Trophoblast cell (in vitro differentiated cells and primary cell): ENCODE results near the gene HPDL.

Experiments
- DNase-seq, 2 donors: peaks; one replicate each; pipeline ENCODE4 v3.0.0-alpha.2; 2016
- H2AFZ ChIP-seq: 2 replicates; pipeline ENCODE4 v1.6.1; 2013; ENCODE audit warnings: low read length, moderate library complexity, mild to moderate bottlenecking; ENCODE audit not compliant: insufficient read depth, poor library complexity
- H2AK5ac ChIP-seq: 2 replicates; pipeline ENCODE4 v1.6.1; 2013; ENCODE audit warnings: mild to moderate bottlenecking, low read length
- H2BK120ac ChIP-seq: 2 replicates; pipeline ENCODE4 v1.6.1; 2013; ENCODE audit warnings: low read length, mild to moderate bottlenecking, moderate library complexity; ENCODE audit not compliant: insufficient read depth, poor library complexity
- H2BK12ac ChIP-seq: 2 replicates; pipeline ENCODE4 v1.6.1; 2013; ENCODE audit warnings: mild to moderate bottlenecking, low read length, moderate library complexity
- H2BK5ac ChIP-seq: 2 replicates; pipeline ENCODE4 v1.6.1; 2013; ENCODE audit warnings: low read length, low read depth, moderate library complexity, mild to moderate bottlenecking; ENCODE audit not compliant: poor library complexity
- H3K14ac ChIP-seq: 2 replicates; pipeline ENCODE4 v1.6.1; 2013; ENCODE audit warnings: mild to moderate bottlenecking, low read length
- H3K18ac ChIP-seq: 2 replicates; pipeline ENCODE4 v1.6.1; 2013; ENCODE audit warnings: mild to moderate bottlenecking, low read length
- H3K23ac ChIP-seq: 2 replicates; pipeline ENCODE4 v1.6.1; 2013; ENCODE audit warnings: low read length
- H3K27ac ChIP-seq: 2 replicates; pipeline ENCODE4 v1.5.1; 2013; ENCODE audit warnings: low read depth, mild to moderate bottlenecking, inconsistent platforms, low read length, moderate library complexity
- H3K27me3 ChIP-seq: 2 replicates; pipeline ENCODE4 v1.6.1; 2013; ENCODE audit warnings: inconsistent platforms, mild to moderate bottlenecking, low read length, moderate library complexity; ENCODE audit not compliant: insufficient read depth
- H3K36me3 ChIP-seq, 2 experiments: 1 replicate in 1 of 2; 2 replicates in 1 of 2; pipeline ENCODE4 v1.6.1; 2013; ENCODE audit warnings: low read length in 2 of 2, mild to moderate bottlenecking in 2 of 2, moderate library complexity in 1 of 2; ENCODE audit not compliant: insufficient read depth in 2 of 2, control insufficient read depth in 1 of 2
- H3K4ac ChIP-seq: 2 replicates; pipeline ENCODE4 v1.6.1; 2013; ENCODE audit warnings: low read depth, mild to moderate bottlenecking, low read length, moderate library complexity
- H3K4me1 ChIP-seq, 2 experiments: 1 replicate in 1 of 2; 2 replicates in 1 of 2; pipeline ENCODE4 v1.6.1; 2013; ENCODE audit warnings: low read length in 2 of 2, mild to moderate bottlenecking in 2 of 2, moderate library complexity in 1 of 2; ENCODE audit not compliant: insufficient read depth in 2 of 2, control insufficient read depth in 1 of 2
- H3K4me2 ChIP-seq: 2 replicates; pipeline ENCODE4 v1.6.1; 2013; ENCODE audit warnings: inconsistent platforms, mild to moderate bottlenecking, low read length, moderate library complexity
- H3K4me3 ChIP-seq: 2 replicates; pipeline ENCODE4 v1.5.1; 2013; ENCODE audit warnings: mild to moderate bottlenecking, low read depth, low read length, inconsistent platforms
- H3K79me1 ChIP-seq: one replicate; pipeline ENCODE4 v1.6.1; 2013; ENCODE audit warnings: low read length
- H3K79me2 ChIP-seq: 2 replicates; pipeline ENCODE4 v1.6.1; 2013; ENCODE audit warnings: low read length, mild to moderate bottlenecking; ENCODE audit not compliant: control insufficient read depth, insufficient read depth, poor library complexity
- H3K9ac ChIP-seq: 2 replicates; pipeline ENCODE4 v1.6.1; 2013; ENCODE audit warnings: mild to moderate bottlenecking, low read length
- H3K9me3 ChIP-seq: 2 replicates; pipeline ENCODE4 v1.6.1; 2013; ENCODE audit warnings: low read depth, mild to moderate bottlenecking, control low read depth, inconsistent platforms, low read length; ENCODE audit not compliant: insufficient read depth
- H4K12ac ChIP-seq: 2 replicates; pipeline ENCODE4 v1.6.1; 2013; ENCODE audit warnings: low read depth, mild to moderate bottlenecking, low read length, moderate library complexity
- H4K8ac ChIP-seq: 2 replicates; pipeline ENCODE4 v1.6.1; 2013; ENCODE audit warnings: low read depth, mild to moderate bottlenecking, low read length, moderate library complexity
- H4K91ac ChIP-seq: one replicate; pipeline ENCODE4 v1.6.1; 2013; ENCODE audit warnings: low read depth, mild to moderate bottlenecking, low read length, moderate library complexity
- WGBS: extraction: QIAGEN DNeasy Blood & Tissue Kit; methylation state at CpG from one replicate; pipeline ENCODE4 v1.1.7; 2013; ENCODE audit warnings: missing lambda C conversion rate; ENCODE audit not compliant: insufficient read length, insufficient coverage; ENCODE audit errors: extremely low coverage; 5-methylcytosine and 5-hydroxymethylcytosine counted together

Gene HPDL

DNA sequence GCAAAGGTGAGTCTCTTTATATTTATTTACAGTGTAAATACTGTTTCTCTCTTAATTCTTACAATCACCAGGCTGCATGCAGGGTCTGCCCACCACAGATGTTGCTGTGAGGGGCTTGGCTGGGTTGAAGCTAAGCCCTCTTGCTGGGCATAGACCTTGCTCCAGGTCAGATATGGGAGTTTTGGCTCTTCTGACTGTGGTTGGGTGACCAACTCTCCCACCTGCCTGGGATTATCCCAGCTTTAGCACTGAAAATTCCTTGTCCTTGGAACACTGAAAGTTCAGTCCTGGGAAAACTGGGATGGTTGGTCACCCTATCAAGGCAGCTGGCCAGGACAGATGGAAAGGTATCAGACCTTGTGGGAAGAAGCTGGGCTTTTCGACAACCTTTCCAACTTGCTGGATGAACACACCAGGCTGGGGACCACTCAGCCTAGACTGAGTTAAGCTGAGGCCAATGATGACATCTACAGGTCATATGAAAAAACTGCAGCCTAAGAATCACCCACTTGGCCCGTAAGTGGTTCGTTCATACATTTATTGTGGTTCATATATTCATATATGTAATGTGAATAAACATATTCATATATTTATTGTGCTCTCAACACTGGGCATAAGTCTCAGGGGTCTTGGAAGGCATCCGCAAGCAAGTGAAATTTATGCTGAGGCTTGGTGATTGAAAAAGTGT is 26.6 kb upstream of the HPDL start:
- Histone ChIP-seq H3K79me1 (peaks cover 11% of the 10 kb centered on the region), H2AFZ (no peak overlapping the region), H3K4me1 (peaks cover 6% of the 10 kb centered on the region in 2 experiments), H3K27me3 (no peaks in the 10 kb centered on the region), H3K4me3 (no peak overlapping the region), H3K79me2 (peaks cover 8% of the 10 kb centered on the region), H3K27ac (no peak overlapping the region), H3K14ac (no peak overlapping the region), H4K12ac (no peak overlapping the region), H3K4ac (no peak overlapping the region), H3K9me3 (no peaks in the 10 kb centered on the region), H2BK12ac (no peak overlapping the region), H2AK5ac (no peak overlapping the region), H4K8ac (no peak overlapping the region), H3K9ac (no peak overlapping the region), H4K91ac (no peak overlapping the region), H3K36me3 (no peaks in the 10 kb centered on the region), H3K23ac (no peak overlapping the region), H3K18ac (no peak overlapping the region), H3K4me2 (no peak overlapping the region), H2BK120ac (no peak overlapping the region), H2BK5ac (no peak overlapping the region)
- no CpG with 5 or more reads among the region's 4 CpGs for WGBS
- DNase-seq = peak; percentile 42 to 77

DNA sequence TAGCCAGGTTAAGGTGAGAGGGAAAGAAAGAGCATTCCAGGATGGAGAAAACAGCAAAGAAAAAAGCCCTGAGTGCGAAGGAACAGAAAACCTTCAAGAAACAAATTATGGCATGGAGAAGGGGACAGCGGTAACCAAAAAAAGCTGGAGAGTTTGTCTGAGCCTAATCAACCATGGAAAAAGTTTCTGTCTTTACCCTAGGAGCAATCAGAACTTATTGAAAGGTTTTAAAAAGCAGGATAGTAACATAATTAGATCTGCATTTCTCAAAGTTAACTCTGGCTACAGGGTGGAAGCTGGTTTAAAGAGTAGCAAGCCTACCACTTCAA is 26.1 kb upstream of the HPDL start:
- H3K79me1 ChIP-seq = peaks cover 11% of the 10 kb centered on the region
- H3K18ac ChIP-seq = no peak overlapping the region
- H3K9ac ChIP-seq = no peak overlapping the region
- no peak overlapping the region for H2BK120ac ChIP-seq
- H4K12ac ChIP-seq = no peak overlapping the region
- no peak overlapping the region for H3K27ac ChIP-seq
- peaks cover 8% of the 10 kb centered on the region for H3K79me2 ChIP-seq
- no CpG with 5 or more reads among the region's 2 CpGs for WGBS
- H3K4me1 ChIP-seq = peaks cover 6% of the 10 kb centered on the region in 2 experiments
- no peaks in the 10 kb centered on the region for H3K36me3 ChIP-seq
- no peak overlapping the region for H4K8ac ChIP-seq
- no peak overlapping the region for H3K4me2 ChIP-seq
- H3K4me3 ChIP-seq = no peak overlapping the region
- H2BK12ac ChIP-seq = no peak overlapping the region
- H3K23ac ChIP-seq = no peak overlapping the region
- no peaks in the 10 kb centered on the region for H3K9me3 ChIP-seq
- no peak overlapping the region for H3K4ac ChIP-seq
- H2AK5ac ChIP-seq = no peak overlapping the region
- no peak overlapping the region for H4K91ac ChIP-seq
- no peak overlapping the region for H2AFZ ChIP-seq
- no peak overlapping the region for H3K14ac ChIP-seq
- DNase-seq = no peak
- no peaks in the 10 kb centered on the region for H3K27me3 ChIP-seq
- no peak overlapping the region for H2BK5ac ChIP-seq

DNA sequence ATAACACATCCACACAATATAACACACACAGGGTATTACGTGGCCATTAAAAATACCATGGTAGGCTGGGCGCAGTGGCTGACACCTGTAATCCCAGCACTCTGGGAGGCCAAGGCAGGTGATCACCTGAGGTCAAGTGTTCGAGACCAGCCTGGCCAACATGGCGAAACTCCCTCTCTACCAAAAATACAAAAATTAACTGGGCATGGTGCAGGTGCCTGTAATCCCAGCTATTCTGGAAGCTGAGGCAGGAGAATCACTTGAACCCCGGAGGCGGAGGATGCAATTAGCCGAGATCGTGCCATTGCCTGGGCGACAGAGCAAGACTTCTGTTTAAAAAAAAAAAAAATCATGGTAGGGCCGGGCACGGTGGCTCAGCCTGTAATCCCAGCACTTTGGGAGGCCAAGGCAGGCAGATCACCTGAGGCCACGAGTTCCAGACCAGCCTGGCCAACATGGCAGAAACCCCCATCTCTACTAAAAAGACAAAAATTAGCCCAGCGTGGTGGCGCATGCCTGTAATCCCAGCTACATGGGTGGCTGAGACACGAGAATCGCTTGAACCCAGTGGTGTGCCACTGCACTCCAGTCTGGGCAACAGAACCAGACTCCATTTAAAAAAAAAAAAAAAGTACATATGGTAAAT is 24.1 kb upstream of the HPDL start:
- H3K36me3 ChIP-seq = no peaks in the 10 kb centered on the region
- no peak overlapping the region for H4K91ac ChIP-seq
- no CpG with 5 or more reads among the region's 16 CpGs for WGBS
- peaks cover 8% of the 10 kb centered on the region for H3K79me2 ChIP-seq
- no peak overlapping the region for H3K14ac ChIP-seq
- no peak overlapping the region for H2BK12ac ChIP-seq
- peaks cover 11% of the 10 kb centered on the region for H3K79me1 ChIP-seq
- peaks cover 6% of the 10 kb centered on the region in 2 experiments for H3K4me1 ChIP-seq
- no peaks in the 10 kb centered on the region for H3K27me3 ChIP-seq
- H4K8ac ChIP-seq = peak overlapping the region; percentile 74
- H2BK5ac ChIP-seq = no peak overlapping the region
- H4K12ac ChIP-seq = peak overlapping the region; percentile 44
- no peaks in the 10 kb centered on the region for H3K9me3 ChIP-seq
- no peak overlapping the region for H3K9ac ChIP-seq
- H2AFZ ChIP-seq = no peak overlapping the region
- no peak overlapping the region for H3K18ac ChIP-seq
- H3K23ac ChIP-seq = no peak overlapping the region
- no peak overlapping the region for H3K4me3 ChIP-seq
- no peak overlapping the region for H2AK5ac ChIP-seq
- no peak overlapping the region for H2BK120ac ChIP-seq
- H3K4me2 ChIP-seq = peak overlapping the region; percentile 69
- no peak overlapping the region for H3K27ac ChIP-seq
- no peak overlapping the region for H3K4ac ChIP-seq
- DNase-seq = no peak

DNA sequence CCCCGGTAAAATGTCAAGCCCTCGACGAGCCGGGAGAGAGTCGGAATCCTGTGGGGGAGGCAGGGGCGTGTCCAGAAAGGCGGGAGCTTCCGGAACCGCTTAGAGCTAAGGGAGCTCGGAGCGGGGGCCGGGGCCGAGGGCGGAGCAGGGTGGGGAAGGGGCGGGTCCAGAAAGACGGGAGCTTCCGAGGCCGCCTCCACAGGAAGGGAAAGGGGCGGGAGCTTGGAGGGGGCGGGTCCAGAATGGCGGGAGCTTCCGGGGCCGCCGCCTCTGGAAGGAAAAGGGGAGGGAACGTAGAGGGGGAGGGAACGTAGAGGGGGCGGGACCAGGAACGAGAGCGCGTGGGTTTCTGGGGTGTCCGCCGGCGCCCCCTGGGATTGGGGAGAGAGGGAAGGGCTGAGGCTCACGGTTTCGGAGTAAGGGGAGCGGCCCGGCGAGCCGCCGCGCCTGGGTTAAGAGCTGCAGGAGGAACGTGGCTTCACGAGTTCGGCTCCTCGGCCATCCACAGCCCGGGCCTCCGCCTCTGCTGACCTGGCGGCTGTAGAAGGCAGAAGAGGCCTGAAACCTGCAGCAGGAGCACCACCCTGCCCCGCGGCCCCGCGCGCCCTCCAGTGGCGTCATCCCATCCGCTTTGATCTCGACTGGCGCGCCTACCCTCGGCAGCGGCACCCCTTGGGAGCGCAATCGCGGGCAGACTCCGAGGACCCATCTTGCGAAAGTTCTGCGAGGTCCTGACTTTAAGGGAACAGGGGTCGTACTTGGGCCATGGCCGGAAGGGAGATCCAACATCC is 23.0 kb upstream of the HPDL start:
- no peaks in the 10 kb centered on the region for H3K9me3 ChIP-seq
- peak overlapping the region; percentile 2 for H3K18ac ChIP-seq
- H3K23ac ChIP-seq = no peak overlapping the region
- peak; percentile 96 to 98 for DNase-seq
- peak overlapping the region; percentile 89 for H4K91ac ChIP-seq
- peaks cover 8% of the 10 kb centered on the region for H3K79me2 ChIP-seq
- WGBS = no CpG with 5 or more reads among the region's 68 CpGs
- peak overlapping the region; percentile 89 for H2BK5ac ChIP-seq
- peak overlapping the region; percentile 77 for H3K4ac ChIP-seq
- peak overlapping the region; percentile 86 for H4K8ac ChIP-seq
- peaks cover 11% of the 10 kb centered on the region for H3K79me1 ChIP-seq
- H3K27me3 ChIP-seq = no peaks in the 10 kb centered on the region
- H2BK120ac ChIP-seq = peak overlapping the region; percentile 94
- peak overlapping the region; percentile 63 for H2BK12ac ChIP-seq
- H3K36me3 ChIP-seq = no peaks in the 10 kb centered on the region
- H3K4me2 ChIP-seq = peak overlapping the region; percentile 71
- H2AFZ ChIP-seq = peak overlapping the region; percentile 81
- peak overlapping the region; percentile 87 for H3K4me3 ChIP-seq
- peaks cover 6% of the 10 kb centered on the region in 2 experiments for H3K4me1 ChIP-seq
- peak overlapping the region; percentile 82 for H3K9ac ChIP-seq
- H3K27ac ChIP-seq = peak overlapping the region; percentile 77
- peak overlapping the region; percentile 93 for H4K12ac ChIP-seq
- no peak overlapping the region for H2AK5ac ChIP-seq
- peak overlapping the region; percentile 87 for H3K14ac ChIP-seq
